Erythroblast (primary cell): ENCODE results near the gene NHS.

Experiments used
- GATA1 ChIP-seq: IDR thresholded peaks from 2 replicates; pipeline ENCODE4 v1.6.1; 2011; ENCODE audit warnings: low read depth, mild to moderate bottlenecking, control low read depth, low read length, moderate library complexity
- POLR2A ChIP-seq: IDR thresholded peaks from 2 replicates; pipeline ENCODE4 v1.6.1; 2011; ENCODE audit warnings: mild to moderate bottlenecking, low read length

GRCh38 chrX:17585006-17585405 is 210.0 kb downstream of the NHS start:
- TF ChIP-seq POLR2A (no peak), GATA1 (no peak)
